ENCODE data around the gene PLS3. TPM values are rescaled to one million over a fixed set of nuclear protein-coding genes. Genes with fewer than 3 reads are reported as not detected.

PLS3 gene, protein sequence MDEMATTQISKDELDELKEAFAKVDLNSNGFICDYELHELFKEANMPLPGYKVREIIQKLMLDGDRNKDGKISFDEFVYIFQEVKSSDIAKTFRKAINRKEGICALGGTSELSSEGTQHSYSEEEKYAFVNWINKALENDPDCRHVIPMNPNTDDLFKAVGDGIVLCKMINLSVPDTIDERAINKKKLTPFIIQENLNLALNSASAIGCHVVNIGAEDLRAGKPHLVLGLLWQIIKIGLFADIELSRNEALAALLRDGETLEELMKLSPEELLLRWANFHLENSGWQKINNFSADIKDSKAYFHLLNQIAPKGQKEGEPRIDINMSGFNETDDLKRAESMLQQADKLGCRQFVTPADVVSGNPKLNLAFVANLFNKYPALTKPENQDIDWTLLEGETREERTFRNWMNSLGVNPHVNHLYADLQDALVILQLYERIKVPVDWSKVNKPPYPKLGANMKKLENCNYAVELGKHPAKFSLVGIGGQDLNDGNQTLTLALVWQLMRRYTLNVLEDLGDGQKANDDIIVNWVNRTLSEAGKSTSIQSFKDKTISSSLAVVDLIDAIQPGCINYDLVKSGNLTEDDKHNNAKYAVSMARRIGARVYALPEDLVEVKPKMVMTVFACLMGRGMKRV
- total RNA-seq: 100 to 1,000 TPM; 129 to 202 (median 171) TPM

DNA sequence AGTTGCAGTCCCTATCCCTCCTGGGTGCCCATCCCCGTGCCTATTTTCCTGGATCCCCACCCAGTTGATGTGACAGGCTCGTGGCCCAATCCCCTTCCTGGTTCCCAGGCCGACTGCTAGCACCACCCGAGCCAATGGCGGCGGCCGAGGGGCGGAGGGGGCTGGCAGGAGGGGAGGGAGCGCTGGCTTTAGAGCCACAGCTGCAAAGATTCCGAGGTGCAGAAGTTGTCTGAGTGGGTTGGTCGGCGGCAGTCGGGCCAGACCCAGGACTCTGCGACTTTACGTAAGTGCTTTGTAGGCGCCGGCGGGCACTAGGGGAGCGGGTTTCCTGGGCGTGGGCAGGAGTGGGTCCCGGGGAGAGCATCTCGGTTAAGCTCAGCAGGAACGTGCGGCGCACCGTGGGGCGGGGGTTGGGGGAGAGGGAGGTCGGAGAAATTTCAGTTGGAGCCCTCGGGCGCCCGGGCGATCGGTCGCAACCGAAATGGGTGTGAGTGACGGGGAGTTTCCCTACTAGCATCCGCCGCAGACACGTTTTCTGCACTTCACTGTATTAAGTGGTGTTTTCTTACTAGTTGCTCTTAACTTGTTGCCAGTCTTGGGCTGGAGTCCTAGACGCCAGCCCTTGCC is at the start of gene PLS3:
TSS of gene PLS3 (plus strand) at position 197 of the 627 bp plus-strand sequence. CDS start 49,077 bp downstream, outside the sequence.
- DNase-seq (ENCODE audit: low spot score in 2 of 2): peak; percentile 60 to 95
- 2 to 5% methylated on average over 9 to 31 of the region's 40 CpGs for WGBS, 2 donors
- no peak for TF ChIP-seq POLR2A (IDR thresholded peaks at IDR 0.05)
- TF ChIP-seq, protein P1, sequence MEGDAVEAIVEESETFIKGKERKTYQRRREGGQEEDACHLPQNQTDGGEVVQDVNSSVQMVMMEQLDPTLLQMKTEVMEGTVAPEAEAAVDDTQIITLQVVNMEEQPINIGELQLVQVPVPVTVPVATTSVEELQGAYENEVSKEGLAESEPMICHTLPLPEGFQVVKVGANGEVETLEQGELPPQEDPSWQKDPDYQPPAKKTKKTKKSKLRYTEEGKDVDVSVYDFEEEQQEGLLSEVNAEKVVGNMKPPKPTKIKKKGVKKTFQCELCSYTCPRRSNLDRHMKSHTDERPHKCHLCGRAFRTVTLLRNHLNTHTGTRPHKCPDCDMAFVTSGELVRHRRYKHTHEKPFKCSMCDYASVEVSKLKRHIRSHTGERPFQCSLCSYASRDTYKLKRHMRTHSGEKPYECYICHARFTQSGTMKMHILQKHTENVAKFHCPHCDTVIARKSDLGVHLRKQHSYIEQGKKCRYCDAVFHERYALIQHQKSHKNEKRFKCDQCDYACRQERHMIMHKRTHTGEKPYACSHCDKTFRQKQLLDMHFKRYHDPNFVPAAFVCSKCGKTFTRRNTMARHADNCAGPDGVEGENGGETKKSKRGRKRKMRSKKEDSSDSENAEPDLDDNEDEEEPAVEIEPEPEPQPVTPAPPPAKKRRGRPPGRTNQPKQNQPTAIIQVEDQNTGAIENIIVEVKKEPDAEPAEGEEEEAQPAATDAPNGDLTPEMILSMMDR (IDR thresholded peaks at IDR 0.05): no peak
- intact Hi-C loops (cut with DNase I; ENCODE audit: low total_unique reads): no loop called here
- peak within 1 kb of the TSS; percentile 47 for H3K4me3 ChIP-seq (ENCODE audit: low read depth, poor library complexity, severe bottlenecking)

DNA sequence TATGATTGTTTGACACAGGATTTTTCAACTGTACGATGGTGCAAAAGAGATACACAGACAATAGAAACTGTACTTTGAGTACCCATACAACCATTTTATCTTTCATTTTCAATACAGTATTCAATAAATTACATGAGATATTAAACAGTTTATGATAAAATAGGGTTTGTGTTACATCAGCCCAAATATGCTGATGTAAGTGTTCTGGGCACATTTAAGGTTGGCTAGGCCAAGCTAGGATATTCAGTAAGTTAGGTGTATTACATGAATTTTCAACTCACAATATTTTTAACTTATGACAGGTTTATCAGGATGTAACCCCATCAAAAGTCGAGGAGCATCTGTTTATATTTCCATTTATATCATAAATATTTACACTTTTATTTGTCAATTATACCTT is 42.9 kb upstream of the PLS3 start:
- TF ChIP-seq, protein P1 (IDR thresholded peaks at IDR 0.05): no peak
- no peak for TF ChIP-seq POLR2A (IDR thresholded peaks at IDR 0.05)
- intact Hi-C loops (cut with DNase I; ENCODE audit: low total_unique reads): no loop called here
- WGBS, 2 donors: 71 to 84% methylated on average over 2 of the region's 2 CpGs

GRCh38 chrX:115521741-115522140 is 39.2 kb upstream of the PLS3 start:
- intact Hi-C loops (cut with DNase I; ENCODE audit: low total_unique reads): no loop called here
- WGBS, 2 donors: 23 to 55% methylated on average over 1 of the region's 1 CpG
- DNase-seq (ENCODE audit: low spot score in 2 of 2): no peak
- no peak for TF ChIP-seq POLR2A (IDR thresholded peaks at IDR 0.05)
- TF ChIP-seq, protein P1 (IDR thresholded peaks at IDR 0.05): no peak
- no peak overlapping the region for H3K4me3 ChIP-seq (ENCODE audit: low read depth, poor library complexity, severe bottlenecking)

More for the DNA sequence above, 42.9 kb upstream of the PLS3 start:
- H3K4me3 ChIP-seq (ENCODE audit: low read depth, poor library complexity, severe bottlenecking): no peak overlapping the region
- DNase-seq (ENCODE audit: low spot score in 2 of 2): no peak

GRCh38 chrX:115522952-115523351 is 38.0 kb upstream of the PLS3 start:
- no peak for TF ChIP-seq POLR2A (IDR thresholded peaks at IDR 0.05)
- TF ChIP-seq, protein P1 (IDR thresholded peaks at IDR 0.05): no peak
- no peak for DNase-seq (ENCODE audit: low spot score in 2 of 2)
- intact Hi-C loops (cut with DNase I; ENCODE audit: low total_unique reads): no loop called here
- H3K4me3 ChIP-seq (ENCODE audit: low read depth, poor library complexity, severe bottlenecking): no peak overlapping the region

DNA sequence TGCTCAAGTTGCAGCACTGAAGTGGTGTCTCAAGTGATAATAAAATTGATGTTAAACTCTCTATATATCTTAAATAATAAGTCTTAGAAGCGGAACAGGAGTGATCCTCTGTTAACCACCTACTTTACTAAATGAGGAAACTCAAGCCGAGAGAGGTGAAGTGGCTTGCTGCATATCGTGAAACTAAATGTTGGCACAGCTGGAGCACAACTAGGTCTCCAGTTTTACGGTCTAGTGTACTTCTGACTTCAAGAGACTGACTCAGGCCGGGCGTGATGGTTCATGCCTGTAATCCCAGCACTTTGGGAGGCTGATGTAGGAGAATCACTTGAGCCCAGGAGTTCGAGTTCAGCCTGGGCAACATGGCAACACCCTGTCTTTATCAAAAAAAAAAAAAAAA is 35.5 kb upstream of the PLS3 start:
- intact Hi-C loops (cut with DNase I; ENCODE audit: low total_unique reads): no loop called here
- WGBS, 2 donors: 72 to 79% methylated on average over 6 to 7 of the region's 7 CpGs
- DNase-seq (ENCODE audit: low spot score in 2 of 2): no peak
- H3K4me3 ChIP-seq (ENCODE audit: low read depth, poor library complexity, severe bottlenecking): no peak overlapping the region
- TF ChIP-seq, protein P1 (IDR thresholded peaks at IDR 0.05): no peak
- TF ChIP-seq POLR2A (IDR thresholded peaks at IDR 0.05): no peak

All from lower leg skin (tissue), 4 donors.